HG02798 (cell line): ENCODE results near the gene SERINC2.
"Not testable (repeated sequence)": the region's sequence is repeated elsewhere in the genome, so short reads cannot be mapped to it uniquely, and the experiment has no call there.

ENCODE experiments used
- ATAC-seq: cut with Tn5 transposase; IDR thresholded peaks from one replicate; pipeline ENCODE4 v1.9.1; 2021; ENCODE audit warnings: mild to moderate bottlenecking; ENCODE audit not compliant: unreplicated experiment, poor library complexity

The SERINC2 gene

DNA sequence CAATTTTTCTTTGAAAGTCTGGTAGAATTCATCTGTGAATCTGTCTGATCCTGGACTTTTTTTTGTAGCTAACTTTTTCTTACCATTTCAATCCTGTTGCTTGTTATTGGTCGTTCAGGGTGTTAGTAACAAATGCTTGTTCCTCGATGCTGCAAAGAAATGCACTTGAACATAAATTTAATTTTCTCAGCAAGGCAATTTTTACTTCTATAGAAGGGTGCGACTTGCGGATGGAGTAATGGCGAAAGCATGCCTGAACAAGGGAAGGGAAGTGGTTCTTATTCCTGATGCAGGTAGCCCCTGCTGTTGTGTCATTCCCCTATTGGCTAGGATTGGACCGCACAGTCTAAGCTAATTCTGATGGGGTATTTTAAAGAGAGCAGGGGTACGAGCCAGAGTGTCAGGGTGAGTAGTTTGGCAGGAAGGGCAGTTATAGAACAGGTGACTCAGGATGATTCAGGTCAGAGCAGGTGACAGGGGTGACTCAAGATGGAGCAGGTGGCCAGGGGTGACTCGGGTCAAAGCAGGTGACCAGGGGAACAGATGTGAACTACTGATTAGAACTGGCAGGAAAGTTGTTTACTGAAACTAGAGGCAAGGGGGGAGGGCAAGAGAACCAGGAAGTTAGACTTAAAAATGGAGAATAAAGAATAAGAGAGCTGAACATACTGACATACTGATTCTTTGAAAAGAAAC, 40.5 kb downstream of the SERINC2 start:
- no peak for ATAC-seq

DNA sequence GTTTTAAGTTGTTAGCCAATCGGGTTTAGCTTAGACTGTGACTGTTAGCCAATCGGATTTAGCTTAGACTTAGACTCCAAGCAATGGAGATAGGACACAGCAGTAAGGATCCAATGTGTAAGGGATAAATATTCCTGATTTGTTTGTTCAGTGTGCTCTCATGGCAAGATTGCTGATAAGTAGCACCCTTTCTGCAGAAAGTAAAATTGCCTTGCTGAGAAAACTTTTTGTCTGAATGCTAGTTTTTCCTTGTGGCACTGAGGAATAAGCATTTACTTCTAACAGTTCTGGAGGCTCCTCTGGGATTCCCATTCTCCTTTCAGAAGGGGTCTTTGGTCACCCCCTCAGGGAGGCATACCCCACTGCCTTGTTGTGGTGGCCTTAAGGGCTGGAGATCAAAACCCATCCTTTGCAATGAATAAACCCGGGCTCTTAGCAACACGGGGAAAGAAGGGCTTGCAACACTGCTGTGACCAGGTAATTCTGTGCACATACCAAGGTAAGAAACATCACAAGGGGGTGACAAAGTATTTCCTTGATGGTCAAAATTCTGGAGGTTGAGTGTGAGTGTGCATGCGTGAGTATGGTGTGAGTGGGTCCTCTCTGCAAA, 45.4 kb downstream of the SERINC2 start:
- no peak for ATAC-seq

DNA sequence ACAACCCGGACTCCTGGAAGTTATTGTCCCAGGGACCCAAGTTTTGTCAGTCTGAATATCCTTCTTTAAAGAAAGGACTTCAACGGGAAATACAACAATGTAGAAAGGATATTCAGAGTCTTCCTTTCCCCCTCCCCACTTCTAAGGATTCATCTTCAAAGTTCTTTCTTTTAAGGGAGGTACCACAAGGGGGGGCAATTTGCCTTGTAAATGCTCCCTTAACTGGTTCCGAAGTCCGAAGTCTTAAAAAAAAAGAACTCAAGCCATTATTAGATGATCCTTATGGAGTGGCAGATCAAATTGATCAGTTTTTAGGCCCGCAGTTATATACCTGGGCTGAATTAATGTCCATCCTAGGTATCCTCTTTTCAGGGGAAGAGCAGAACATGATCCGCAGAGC, 47.0 kb downstream of the SERINC2 start:
- ATAC-seq: no peak

DNA sequence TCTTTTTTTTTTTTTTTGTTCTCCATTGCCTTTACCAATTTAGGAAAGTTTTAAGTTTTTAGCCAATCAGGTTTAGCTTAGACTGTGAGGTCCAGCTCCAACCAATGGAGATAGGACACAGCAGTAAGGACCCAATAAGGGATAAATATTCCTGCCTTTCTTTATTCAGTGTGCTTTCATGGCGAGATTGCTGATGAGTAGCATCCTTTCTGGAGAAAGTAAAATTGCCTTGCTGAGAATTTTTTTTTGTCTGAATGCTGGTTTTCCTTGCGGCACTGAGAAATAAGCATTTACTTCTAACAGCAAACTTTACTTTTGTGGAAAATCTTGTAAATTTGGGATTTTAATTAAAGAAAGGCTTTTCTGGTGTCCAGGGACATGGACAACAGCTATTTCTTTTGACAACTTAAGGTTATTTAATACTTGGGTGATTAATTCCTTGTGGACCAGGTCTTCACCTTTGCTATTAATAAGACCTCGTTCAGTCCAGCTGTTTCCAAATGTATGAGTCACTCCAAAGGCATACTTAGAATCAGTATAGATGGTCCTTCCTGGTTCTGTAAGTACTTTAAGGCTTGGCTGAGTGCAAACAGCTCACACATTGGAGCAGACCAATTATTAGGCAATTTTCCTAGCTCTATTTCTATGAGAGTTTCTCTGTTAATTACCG, 54.1 kb downstream of the SERINC2 start:
- ATAC-seq: no peak

DNA sequence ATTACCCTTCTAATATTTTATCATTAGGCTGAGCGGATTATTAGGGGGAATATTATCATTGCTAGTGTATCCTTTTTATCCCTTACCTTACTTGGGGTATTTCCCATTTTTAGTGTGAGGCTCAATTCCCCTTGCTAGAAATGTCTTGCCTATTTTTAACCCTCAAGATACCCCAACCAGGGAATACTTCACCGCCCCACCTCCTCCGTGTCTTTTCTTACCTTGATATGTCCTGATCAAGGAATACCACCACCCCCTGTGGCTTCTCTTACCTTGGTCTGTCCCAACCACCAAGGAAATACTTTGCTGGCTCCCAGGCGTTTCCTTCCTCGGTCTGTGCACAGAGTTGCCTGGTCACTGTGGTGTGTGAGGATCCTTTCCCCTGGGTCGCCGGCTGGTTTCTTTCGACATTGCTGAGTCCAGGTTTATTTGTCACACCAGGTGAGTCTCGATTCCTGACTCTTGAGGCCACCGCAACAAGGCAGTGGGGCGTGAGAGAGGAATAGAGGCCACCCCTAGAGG, 57.8 kb downstream of the SERINC2 start:
- ATAC-seq: no peak

DNA sequence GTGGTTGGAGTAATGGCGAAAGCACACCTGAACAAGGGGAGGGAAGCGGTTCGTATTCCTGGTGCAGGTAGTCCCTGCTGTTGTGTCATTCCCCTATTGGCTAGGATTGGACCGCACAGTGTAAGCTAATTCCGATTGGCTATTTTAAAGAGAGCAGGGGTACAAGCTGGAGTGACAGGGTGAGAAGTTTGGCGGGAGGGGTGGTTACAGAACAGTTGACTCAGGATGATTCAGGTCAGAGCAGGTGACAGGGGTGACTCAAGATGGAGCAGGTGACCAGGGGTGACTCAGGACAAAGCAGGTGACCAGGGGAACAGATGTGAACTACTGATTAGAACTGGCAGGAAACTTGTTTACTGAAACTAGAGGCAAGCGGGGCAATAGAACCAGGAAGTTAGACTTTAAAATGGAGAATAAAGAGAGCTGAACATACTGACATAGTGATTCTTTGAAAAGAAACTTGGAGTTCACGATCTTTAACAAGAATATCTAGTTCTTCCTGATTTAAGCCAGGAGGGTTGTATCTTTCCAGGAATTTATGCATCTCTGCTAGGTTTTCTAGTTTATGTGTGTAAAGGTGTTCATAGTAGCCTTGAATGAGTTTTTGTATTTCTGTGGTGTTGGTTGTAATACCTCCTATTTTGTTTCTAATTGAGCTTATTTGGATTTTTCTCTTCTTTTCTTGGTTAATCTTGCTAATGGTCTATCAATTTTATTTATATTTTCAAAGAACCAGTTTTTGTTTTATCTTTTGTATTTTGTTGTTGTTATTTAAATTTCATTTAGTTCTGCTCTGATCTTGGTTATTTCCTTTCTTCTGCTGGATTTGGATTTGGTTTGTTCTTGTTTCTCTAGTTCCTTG, 58.7 kb downstream of the SERINC2 start:
- not testable (repeated sequence) for ATAC-seq

DNA sequence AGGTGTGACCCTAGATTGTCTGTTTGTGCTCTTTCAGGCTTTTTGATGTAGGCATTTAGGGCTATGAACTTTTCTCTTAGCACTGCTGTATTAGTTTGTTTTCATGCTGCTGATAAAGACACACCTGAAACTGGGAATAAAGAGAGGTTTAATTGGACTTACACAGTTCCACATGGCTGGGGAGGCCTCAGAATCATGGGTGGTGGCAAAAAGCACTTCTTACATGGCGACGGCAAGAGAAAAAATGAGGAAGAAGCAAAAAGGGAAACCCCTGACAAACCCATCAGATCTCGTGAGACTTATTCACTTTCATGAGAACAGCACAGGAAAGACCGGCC, 59.3 kb downstream of the SERINC2 start:
- ATAC-seq: not testable (repeated sequence)

DNA sequence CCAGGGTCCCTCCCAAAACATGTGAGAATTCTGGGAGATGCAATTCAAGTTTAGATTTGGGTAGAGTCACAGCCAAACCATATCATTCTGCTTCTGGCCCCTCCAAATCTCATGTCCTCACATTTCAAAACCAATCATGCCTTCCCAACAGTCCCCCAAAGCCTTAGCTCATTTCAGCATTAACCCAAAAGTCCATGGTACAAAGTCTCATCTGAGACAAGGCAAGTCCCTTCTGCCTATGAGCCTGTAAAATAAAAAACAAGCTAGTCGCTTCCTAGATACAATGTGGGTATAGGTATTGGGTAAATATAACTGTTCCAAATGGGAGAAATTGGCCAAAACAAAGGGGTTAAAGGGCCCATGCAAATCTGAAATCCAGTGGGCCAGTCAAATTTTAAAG, 59.7 kb downstream of the SERINC2 start:
- not testable (repeated sequence) for ATAC-seq

DNA sequence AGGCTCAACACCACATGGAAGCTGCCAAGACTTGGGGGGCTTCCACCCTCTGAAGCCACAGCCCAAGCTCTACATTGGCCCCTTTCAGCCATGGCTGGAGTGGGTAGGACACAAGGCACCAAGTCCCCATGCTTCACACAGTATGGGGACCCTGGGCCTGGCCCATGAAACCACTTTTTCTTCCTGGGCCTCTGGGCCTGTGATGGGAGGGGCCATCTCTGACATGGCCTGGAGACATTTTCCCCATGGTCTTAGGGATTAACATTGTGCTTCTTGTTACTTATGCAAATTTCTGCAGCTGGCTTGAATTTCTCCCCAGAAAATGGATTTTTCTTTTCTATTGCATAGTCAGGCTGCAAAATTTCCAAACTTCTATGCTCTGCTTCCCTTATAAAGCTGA, 60.5 kb downstream of the SERINC2 start:
- ATAC-seq: not testable (repeated sequence)

DNA sequence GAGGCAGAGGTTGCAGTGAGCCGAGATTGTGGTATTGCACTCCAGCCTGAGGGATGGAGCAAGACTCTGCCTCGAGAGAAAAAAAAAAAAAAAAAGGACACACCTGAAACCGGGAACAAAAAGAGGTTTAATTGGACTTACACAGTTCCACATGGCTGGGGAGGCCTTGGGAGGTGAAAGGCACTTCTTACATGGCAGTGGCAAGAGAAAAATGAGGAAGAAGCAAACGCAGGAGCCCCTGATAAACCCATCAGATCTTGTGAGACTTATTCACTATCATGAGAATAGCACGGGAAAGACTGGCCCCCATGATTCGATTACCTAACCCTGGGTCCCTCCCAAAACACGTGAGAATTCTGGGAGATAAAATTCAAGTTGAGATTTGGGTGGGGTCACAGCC, 61.6 kb downstream of the SERINC2 start:
- not testable (repeated sequence) for ATAC-seq

DNA sequence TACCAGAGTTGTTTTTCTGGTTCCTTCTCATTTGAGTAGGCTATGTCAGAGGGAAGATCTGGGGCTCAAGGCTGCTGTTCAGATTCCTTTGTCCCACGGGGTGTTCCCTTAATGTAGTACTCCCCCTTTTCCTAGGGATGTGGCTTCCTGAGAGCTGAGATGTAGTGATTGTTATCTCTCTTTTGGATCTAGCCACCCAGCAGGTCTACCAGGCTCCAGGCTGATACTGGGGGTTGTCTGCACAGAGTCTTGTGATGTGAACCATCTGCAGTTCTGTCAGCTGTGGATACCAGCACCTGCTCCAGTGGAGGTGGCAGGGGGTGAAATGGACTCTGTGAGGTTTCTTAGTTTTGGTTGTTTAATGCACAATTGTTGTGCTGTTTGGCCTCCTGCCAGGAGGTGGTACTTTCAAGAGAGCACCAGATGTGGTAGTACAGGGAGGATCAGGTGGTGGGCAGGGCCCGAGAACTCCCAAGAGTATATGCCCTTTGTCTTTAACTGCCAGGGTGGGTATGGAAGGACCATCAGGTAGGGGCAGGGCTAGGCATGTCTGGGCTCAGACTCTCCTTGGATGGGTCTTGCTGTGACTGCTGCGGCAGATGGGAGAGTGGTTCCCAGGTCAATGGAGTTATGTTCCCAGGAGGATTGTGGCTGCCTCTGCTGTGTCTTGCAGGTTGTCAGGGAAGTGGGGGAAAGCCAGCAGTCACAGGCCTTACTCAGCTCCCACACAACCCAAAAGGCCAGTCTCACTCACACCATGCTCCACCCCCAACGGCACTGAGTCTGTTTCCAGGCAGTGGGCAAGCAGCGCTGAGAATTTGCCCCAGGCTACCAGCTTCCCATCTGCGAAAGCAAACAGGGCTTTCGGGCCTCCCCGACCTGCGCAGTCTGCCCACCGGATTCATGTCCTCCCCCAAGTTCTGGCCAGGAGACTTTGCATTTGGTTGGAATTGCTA, 64.2 kb downstream of the SERINC2 start:
- ATAC-seq: peak; percentile 75

DNA sequence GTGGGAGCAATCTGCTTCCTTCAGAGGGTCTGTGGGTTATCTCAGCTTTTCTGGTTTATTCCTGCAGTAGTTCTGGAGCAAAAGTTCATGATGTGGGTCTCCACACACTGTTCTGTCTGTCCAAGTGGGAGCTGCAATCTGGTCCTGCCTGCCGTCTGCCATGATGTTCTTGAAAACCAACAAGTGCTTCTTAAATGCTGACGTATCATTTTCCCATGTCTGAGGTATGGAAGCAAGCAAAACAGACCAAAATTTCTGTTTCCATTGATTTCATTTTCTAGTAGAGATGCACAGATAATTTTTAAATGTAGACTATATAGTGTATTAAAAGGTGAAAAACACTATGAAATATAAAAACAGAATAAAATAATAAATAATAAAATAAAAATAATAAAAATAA, 65.2 kb downstream of the SERINC2 start:
- ATAC-seq: no peak

DNA sequence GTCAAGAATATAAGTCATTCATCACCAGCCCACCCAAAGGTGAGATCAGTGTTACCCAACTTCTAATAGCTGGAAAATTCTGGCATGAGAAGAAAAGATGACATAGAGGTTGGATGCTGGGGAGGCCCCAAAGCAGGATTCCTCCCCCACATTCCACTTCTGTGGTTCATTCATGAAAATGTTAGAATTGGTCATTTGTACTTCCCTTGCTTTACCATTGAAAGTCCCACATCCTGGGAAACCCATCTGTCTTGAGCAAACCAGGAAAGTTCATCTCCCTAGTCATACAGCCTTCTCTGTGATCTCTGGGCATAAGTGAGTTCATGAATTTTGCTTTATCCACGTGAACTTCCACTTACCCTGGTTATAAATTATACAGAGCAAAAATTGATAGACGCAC, 66.8 kb downstream of the SERINC2 start:
- no peak for ATAC-seq

DNA sequence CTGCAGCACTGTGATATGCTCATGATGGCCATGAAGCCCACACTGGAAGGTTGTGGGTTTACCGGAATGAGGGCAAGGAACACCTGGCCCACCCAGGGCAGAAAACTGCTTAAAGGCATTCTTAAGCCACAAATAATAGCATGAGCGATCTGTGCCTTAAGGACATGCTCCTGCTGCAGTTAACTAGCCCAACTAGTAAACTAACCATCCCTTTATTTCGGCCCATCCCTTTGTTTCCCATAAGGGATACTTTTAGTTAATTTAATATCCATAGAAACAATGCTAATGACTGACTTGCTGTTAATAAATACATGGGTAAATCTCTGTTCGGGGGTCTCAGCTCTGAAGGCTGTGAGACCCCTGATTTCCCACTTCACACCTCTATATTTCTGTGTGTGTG, 67.4 kb downstream of the SERINC2 start:
- ATAC-seq: not testable (repeated sequence)

DNA sequence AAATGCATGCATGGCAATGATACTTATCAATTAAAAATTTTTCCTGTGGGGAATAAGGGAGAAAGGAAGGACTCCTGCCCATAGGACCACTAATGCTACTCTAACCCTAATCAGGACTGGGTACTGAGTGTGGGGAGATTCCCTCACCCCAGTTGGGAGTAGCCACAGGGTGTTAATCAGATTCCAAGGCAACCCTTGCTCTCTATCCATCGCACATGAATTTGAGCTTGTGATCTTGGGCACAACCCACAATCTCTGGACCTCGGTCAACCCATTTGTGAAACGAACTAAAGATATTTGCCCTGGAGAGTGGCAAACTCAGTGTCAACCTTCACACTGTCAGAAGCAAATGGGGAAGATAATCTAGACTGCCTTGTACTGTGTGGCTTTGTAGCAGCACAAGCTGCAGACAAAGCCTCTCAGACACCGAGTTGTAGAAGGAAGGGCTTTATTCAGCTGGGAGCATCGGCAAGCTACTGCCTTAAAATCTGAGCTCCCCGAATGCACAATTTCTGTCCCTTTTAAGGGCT, 69.5 kb downstream of the SERINC2 start:
- no peak for ATAC-seq

DNA sequence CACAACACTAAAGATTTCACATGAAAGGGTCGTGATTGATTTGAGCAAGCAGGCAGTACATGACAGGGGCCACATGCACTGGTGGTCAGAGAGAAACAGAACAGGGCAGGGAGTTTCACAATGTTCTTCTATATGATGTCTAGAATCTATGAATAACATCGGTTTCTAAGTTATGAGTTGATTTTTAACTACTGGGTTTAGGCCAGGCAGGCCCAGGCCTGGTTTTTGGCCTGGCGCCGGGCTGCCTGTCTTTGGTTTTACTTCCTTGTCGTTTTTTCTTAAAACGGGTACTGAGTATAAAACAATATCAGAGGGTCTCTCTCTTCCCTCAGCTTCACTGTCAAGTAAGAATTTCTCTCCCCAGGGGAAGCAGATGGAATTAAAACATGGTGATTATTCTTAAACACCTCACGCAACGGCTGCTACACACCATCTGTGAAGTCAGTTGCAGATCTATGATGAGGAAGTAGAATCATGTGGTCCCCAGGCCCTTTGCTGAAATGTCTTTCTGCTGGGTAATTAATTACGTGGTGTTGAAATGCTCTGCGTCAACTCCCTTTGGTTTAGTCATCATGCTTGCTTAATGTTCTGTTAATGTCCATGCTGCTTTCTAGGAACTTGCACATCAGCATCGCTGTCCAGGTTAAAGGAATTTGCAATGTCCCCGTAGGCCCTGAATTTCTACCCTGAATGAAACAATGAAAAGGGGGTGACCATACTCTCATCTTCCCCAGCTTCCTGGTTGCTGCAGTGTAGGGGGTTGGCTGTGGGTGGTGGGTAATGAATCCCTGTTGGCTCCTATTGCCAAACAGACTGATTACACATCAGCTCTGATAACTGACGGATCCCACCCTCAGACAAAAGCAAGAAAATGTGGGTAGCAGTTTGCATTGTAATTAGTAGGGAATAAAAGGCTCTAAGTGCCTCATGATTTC, 70.3 kb downstream of the SERINC2 start:
- peak; percentile 76 for ATAC-seq
